ENCODE data around the gene SLC25A21.

Gene SLC25A21

GRCh38 chr14:36946872-36947271 lies 225.5 kb downstream of the SLC25A21 start:
- H4K5ac ChIP-seq (ENCODE audit: low read length), result no peak overlapping the region
- H3K79me2 ChIP-seq (ENCODE audit: control insufficient read depth, insufficient read depth, low read length), result no peaks in the 10 kb centered on the region
- H3K4me1 ChIP-seq (ENCODE audit: control insufficient read depth, low read depth, low read length), result no peaks in the 10 kb centered on the region
- no peak for DNase-seq
- H3K27me3 ChIP-seq (ENCODE audit: insufficient read depth, low read length, poor library complexity), result no peaks in the 10 kb centered on the region
- no peak overlapping the region for H2BK15ac ChIP-seq (replicated peaks; ENCODE audit: low read depth)
- H2BK5ac ChIP-seq (ENCODE audit: low read length), result no peak overlapping the region
- H2AK5ac ChIP-seq (ENCODE audit: low read length), result no peak overlapping the region
- no peak overlapping the region for H2BK120ac ChIP-seq (ENCODE audit: low read depth, low read length)
- H3K4ac ChIP-seq (ENCODE audit: low read depth, low read length), result no peak overlapping the region
- no peak overlapping the region for H3K23ac ChIP-seq (ENCODE audit: low read length)
- no CpG with 5 or more reads among the region's 1 CpG for WGBS (ENCODE audit: extremely low coverage, insufficient coverage, low lambda C conversion rate)
- no peak overlapping the region for H3K4me3 ChIP-seq (ENCODE audit: low read length)
- no peak overlapping the region for H3K27ac ChIP-seq (ENCODE audit: low read depth, low read length)
- H3K9ac ChIP-seq (ENCODE audit: low read length), result no peak overlapping the region
- no peaks in the 10 kb centered on the region for H3K79me1 ChIP-seq (ENCODE audit: low read length)
- no peak overlapping the region for H3K56ac ChIP-seq (ENCODE audit: low read length)
- H3K18ac ChIP-seq (ENCODE audit: low read length), result no peak overlapping the region
- H3K36me3 ChIP-seq (ENCODE audit: control insufficient read depth, insufficient read depth, low read length), result no peaks in the 10 kb centered on the region
- no peak overlapping the region for H4K8ac ChIP-seq (ENCODE audit: low read depth, low read length)
- H3K4me2 ChIP-seq (ENCODE audit: low read length), result no peak overlapping the region

- no peak for DNase-seq
- H3K79me2 ChIP-seq (ENCODE audit: control insufficient read depth, insufficient read depth, low read length), result no peaks in the 10 kb centered on the region
- no peak overlapping the region for H2BK5ac ChIP-seq (ENCODE audit: low read length)
- no peaks in the 10 kb centered on the region for H3K36me3 ChIP-seq (ENCODE audit: control insufficient read depth, insufficient read depth, low read length)
- H3K27me3 ChIP-seq (ENCODE audit: insufficient read depth, low read length, poor library complexity), result no peaks in the 10 kb centered on the region
- no peaks in the 10 kb centered on the region for H3K4me1 ChIP-seq (ENCODE audit: control insufficient read depth, low read depth, low read length)
- H3K79me1 ChIP-seq (ENCODE audit: low read length), result no peaks in the 10 kb centered on the region
- no peak overlapping the region for H2BK15ac ChIP-seq (replicated peaks; ENCODE audit: low read depth)
- H4K8ac ChIP-seq (ENCODE audit: low read depth, low read length), result no peak overlapping the region
- no peak overlapping the region for H3K27ac ChIP-seq (ENCODE audit: low read depth, low read length)
- H3K56ac ChIP-seq (ENCODE audit: low read length), result no peak overlapping the region
- no peak overlapping the region for H4K5ac ChIP-seq (ENCODE audit: low read length)
- no CpG with 5 or more reads among the region's 5 CpGs for WGBS (ENCODE audit: extremely low coverage, insufficient coverage, low lambda C conversion rate)
- H2AK5ac ChIP-seq (ENCODE audit: low read length), result no peak overlapping the region
- no peak overlapping the region for H3K9ac ChIP-seq (ENCODE audit: low read length)
- no peak overlapping the region for H3K4me2 ChIP-seq (ENCODE audit: low read length)
- H3K18ac ChIP-seq (ENCODE audit: low read length), result no peak overlapping the region
- H3K4me3 ChIP-seq (ENCODE audit: low read length), result no peak overlapping the region
- H2BK120ac ChIP-seq (ENCODE audit: low read depth, low read length), result no peak overlapping the region
- no peak overlapping the region for H3K4ac ChIP-seq (ENCODE audit: low read depth, low read length)
- no peak overlapping the region for H3K23ac ChIP-seq (ENCODE audit: low read length)
Measured at GRCh38 chr14:36944307-36945010, 227.9 kb downstream of the SLC25A21 start.

GRCh38 chr14:36942522-36943245 lies 229.7 kb downstream of the SLC25A21 start:
- H3K4me3 ChIP-seq (ENCODE audit: low read length), result no peak overlapping the region
- H3K9ac ChIP-seq (ENCODE audit: low read length), result no peak overlapping the region
- no peak overlapping the region for H2BK120ac ChIP-seq (ENCODE audit: low read depth, low read length)
- no peak overlapping the region for H3K18ac ChIP-seq (ENCODE audit: low read length)
- no peak overlapping the region for H2BK15ac ChIP-seq (replicated peaks; ENCODE audit: low read depth)
- H3K79me2 ChIP-seq (ENCODE audit: control insufficient read depth, insufficient read depth, low read length), result no peaks in the 10 kb centered on the region
- H3K56ac ChIP-seq (ENCODE audit: low read length), result no peak overlapping the region
- 100% methylated on average over 1 of the region's 4 CpGs for WGBS (ENCODE audit: extremely low coverage, insufficient coverage, low lambda C conversion rate)
- H4K8ac ChIP-seq (ENCODE audit: low read depth, low read length), result no peak overlapping the region
- no peak overlapping the region for H3K23ac ChIP-seq (ENCODE audit: low read length)
- H3K27ac ChIP-seq (ENCODE audit: low read depth, low read length), result no peak overlapping the region
- no peaks in the 10 kb centered on the region for H3K27me3 ChIP-seq (ENCODE audit: insufficient read depth, low read length, poor library complexity)
- peak; percentile 8 for DNase-seq
- no peaks in the 10 kb centered on the region for H3K79me1 ChIP-seq (ENCODE audit: low read length)
- H2AK5ac ChIP-seq (ENCODE audit: low read length), result no peak overlapping the region
- no peak overlapping the region for H3K4ac ChIP-seq (ENCODE audit: low read depth, low read length)
- no peak overlapping the region for H2BK5ac ChIP-seq (ENCODE audit: low read length)
- no peaks in the 10 kb centered on the region for H3K36me3 ChIP-seq (ENCODE audit: control insufficient read depth, insufficient read depth, low read length)
- no peak overlapping the region for H4K5ac ChIP-seq (ENCODE audit: low read length)
- no peaks in the 10 kb centered on the region for H3K4me1 ChIP-seq (ENCODE audit: control insufficient read depth, low read depth, low read length)
- H3K4me2 ChIP-seq (ENCODE audit: low read length), result no peak overlapping the region

- H3K27me3 ChIP-seq (ENCODE audit: insufficient read depth, low read length, poor library complexity), result no peaks in the 10 kb centered on the region
- peak; percentile 65 for DNase-seq
- H2AK5ac ChIP-seq (ENCODE audit: low read length), result no peak overlapping the region
- no peaks in the 10 kb centered on the region for H3K36me3 ChIP-seq (ENCODE audit: control insufficient read depth, insufficient read depth, low read length)
- no peaks in the 10 kb centered on the region for H3K79me1 ChIP-seq (ENCODE audit: low read length)
- H2BK5ac ChIP-seq (ENCODE audit: low read length), result no peak overlapping the region
- H2BK15ac ChIP-seq (replicated peaks; ENCODE audit: low read depth), result no peak overlapping the region
- no peak overlapping the region for H3K4me3 ChIP-seq (ENCODE audit: low read length)
- no peak overlapping the region for H3K4me2 ChIP-seq (ENCODE audit: low read length)
- H3K4ac ChIP-seq (ENCODE audit: low read depth, low read length), result no peak overlapping the region
- H3K23ac ChIP-seq (ENCODE audit: low read length), result no peak overlapping the region
- H2BK120ac ChIP-seq (ENCODE audit: low read depth, low read length), result no peak overlapping the region
- no peak overlapping the region for H4K5ac ChIP-seq (ENCODE audit: low read length)
- no peak overlapping the region for H4K8ac ChIP-seq (ENCODE audit: low read depth, low read length)
- WGBS (ENCODE audit: extremely low coverage, insufficient coverage, low lambda C conversion rate), result 100% methylated on average over 2 of the region's 12 CpGs
- no peak overlapping the region for H3K27ac ChIP-seq (ENCODE audit: low read depth, low read length)
- no peaks in the 10 kb centered on the region for H3K79me2 ChIP-seq (ENCODE audit: control insufficient read depth, insufficient read depth, low read length)
- H3K18ac ChIP-seq (ENCODE audit: low read length), result no peak overlapping the region
- no peaks in the 10 kb centered on the region for H3K4me1 ChIP-seq (ENCODE audit: control insufficient read depth, low read depth, low read length)
- no peak overlapping the region for H3K56ac ChIP-seq (ENCODE audit: low read length)
- H3K9ac ChIP-seq (ENCODE audit: low read length), result no peak overlapping the region
Measured at GRCh38 chr14:36941783-36942521, 230.5 kb downstream of the SLC25A21 start.

GRCh38 chr14:36940476-36940875 lies 231.9 kb downstream of the SLC25A21 start:
- Histone ChIP-seq H4K5ac (ENCODE audit: low read length) (no peak overlapping the region), H3K4me2 (ENCODE audit: low read length) (no peak overlapping the region), H4K8ac (ENCODE audit: low read depth, low read length) (no peak overlapping the region), H3K9ac (ENCODE audit: low read length) (no peak overlapping the region), H2AK5ac (ENCODE audit: low read length) (no peak overlapping the region), H3K18ac (ENCODE audit: low read length) (no peak overlapping the region), H3K4ac (ENCODE audit: low read depth, low read length) (no peak overlapping the region), H3K4me1 (ENCODE audit: control insufficient read depth, low read depth, low read length) (no peaks in the 10 kb centered on the region), H3K23ac (ENCODE audit: low read length) (no peak overlapping the region), H3K79me2 (ENCODE audit: control insufficient read depth, insufficient read depth, low read length) (no peaks in the 10 kb centered on the region), H3K56ac (ENCODE audit: low read length) (no peak overlapping the region), H3K79me1 (ENCODE audit: low read length) (no peaks in the 10 kb centered on the region), H3K4me3 (ENCODE audit: low read length) (no peak overlapping the region), H2BK120ac (ENCODE audit: low read depth, low read length) (no peak overlapping the region), H3K27me3 (ENCODE audit: insufficient read depth, low read length, poor library complexity) (no peaks in the 10 kb centered on the region), H3K27ac (ENCODE audit: low read depth, low read length) (no peak overlapping the region), H3K36me3 (ENCODE audit: control insufficient read depth, insufficient read depth, low read length) (no peaks in the 10 kb centered on the region), H2BK5ac (ENCODE audit: low read length) (no peak overlapping the region), H2BK15ac (replicated peaks; ENCODE audit: low read depth) (no peak overlapping the region)
- no peak for DNase-seq
- no CpG with 5 or more reads among the region's 4 CpGs for WGBS (ENCODE audit: extremely low coverage, insufficient coverage, low lambda C conversion rate)
